ENCODE results near the gene NPAT. TPM values are rescaled to one million over a fixed set of nuclear protein-coding genes. Genes with fewer than 3 reads are reported as not detected.
A peak's percentile ranks its signal among the peaks of the same experiment; 100 is the strongest.

NPAT gene
- total and polyA plus RNA-seq, 9 of the 15 experiments (the other 6 are each of a cell fraction or from before 2014, with no cell fraction given) = 8.8 to 30.0 (median 22.1) TPM

DNA sequence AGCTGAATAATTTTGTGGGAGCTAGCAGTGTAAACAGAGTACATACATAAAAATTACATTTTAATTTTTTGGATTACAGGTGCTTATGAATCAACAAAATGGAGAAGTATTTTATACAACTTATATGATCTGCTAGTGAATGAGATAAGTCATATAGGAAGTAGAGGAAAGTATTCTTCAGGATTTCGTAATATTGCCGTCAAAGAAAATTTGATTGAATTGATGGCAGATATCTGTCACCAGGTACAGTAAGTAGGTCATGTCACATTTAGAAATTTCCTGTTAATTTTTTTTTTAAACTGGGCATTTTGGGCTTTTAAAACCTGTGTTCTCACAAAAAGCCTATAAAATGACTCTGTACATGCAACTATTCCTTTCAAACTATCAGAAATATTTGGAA, 24.4 kb upstream of the NPAT start (continued):
- TF ChIP-seq, protein P1, sequence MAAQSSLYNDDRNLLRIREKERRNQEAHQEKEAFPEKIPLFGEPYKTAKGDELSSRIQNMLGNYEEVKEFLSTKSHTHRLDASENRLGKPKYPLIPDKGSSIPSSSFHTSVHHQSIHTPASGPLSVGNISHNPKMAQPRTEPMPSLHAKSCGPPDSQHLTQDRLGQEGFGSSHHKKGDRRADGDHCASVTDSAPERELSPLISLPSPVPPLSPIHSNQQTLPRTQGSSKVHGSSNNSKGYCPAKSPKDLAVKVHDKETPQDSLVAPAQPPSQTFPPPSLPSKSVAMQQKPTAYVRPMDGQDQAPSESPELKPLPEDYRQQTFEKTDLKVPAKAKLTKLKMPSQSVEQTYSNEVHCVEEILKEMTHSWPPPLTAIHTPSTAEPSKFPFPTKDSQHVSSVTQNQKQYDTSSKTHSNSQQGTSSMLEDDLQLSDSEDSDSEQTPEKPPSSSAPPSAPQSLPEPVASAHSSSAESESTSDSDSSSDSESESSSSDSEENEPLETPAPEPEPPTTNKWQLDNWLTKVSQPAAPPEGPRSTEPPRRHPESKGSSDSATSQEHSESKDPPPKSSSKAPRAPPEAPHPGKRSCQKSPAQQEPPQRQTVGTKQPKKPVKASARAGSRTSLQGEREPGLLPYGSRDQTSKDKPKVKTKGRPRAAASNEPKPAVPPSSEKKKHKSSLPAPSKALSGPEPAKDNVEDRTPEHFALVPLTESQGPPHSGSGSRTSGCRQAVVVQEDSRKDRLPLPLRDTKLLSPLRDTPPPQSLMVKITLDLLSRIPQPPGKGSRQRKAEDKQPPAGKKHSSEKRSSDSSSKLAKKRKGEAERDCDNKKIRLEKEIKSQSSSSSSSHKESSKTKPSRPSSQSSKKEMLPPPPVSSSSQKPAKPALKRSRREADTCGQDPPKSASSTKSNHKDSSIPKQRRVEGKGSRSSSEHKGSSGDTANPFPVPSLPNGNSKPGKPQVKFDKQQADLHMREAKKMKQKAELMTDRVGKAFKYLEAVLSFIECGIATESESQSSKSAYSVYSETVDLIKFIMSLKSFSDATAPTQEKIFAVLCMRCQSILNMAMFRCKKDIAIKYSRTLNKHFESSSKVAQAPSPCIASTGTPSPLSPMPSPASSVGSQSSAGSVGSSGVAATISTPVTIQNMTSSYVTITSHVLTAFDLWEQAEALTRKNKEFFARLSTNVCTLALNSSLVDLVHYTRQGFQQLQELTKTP (IDR thresholded peaks at IDR 0.05; ENCODE audit: low read depth in 1 of 2, partially characterized antibody in 2 of 2) = no peak
- TF ChIP-seq TAF7 (tag; IDR thresholded peaks at IDR 0.05) = no peak
- no peak for TF ChIP-seq GATA2 (CRISPR knock-in tag; IDR thresholded peaks at IDR 0.05)
- TF ChIP-seq, protein P2, sequence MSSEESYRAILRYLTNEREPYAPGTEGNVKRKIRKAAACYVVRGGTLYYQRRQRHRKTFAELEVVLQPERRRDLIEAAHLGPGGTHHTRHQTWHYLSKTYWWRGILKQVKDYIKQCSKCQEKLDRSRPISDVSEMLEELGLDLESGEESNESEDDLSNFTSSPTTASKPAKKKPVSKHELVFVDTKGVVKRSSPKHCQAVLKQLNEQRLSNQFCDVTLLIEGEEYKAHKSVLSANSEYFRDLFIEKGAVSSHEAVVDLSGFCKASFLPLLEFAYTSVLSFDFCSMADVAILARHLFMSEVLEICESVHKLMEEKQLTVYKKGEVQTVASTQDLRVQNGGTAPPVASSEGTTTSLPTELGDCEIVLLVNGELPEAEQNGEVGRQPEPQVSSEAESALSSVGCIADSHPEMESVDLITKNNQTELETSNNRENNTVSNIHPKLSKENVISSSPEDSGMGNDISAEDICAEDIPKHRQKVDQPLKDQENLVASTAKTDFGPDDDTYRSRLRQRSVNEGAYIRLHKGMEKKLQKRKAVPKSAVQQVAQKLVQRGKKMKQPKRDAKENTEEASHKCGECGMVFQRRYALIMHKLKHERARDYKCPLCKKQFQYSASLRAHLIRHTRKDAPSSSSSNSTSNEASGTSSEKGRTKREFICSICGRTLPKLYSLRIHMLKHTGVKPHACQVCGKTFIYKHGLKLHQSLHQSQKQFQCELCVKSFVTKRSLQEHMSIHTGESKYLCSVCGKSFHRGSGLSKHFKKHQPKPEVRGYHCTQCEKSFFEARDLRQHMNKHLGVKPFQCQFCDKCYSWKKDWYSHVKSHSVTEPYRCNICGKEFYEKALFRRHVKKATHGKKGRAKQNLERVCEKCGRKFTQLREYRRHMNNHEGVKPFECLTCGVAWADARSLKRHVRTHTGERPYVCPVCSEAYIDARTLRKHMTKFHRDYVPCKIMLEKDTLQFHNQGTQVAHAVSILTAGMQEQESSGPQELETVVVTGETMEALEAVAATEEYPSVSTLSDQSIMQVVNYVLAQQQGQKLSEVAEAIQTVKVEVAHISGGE (CRISPR knock-in tag; IDR thresholded peaks at IDR 0.05) = no peak
- no peak for TF ChIP-seq BRCA1 (IDR thresholded peaks at IDR 0.05)
- no peak for TF ChIP-seq BRCA1 (CRISPR knock-in tag; IDR thresholded peaks at IDR 0.05)
- no peak for TF ChIP-seq FOXJ2 (tag; IDR thresholded peaks at IDR 0.05)
- TF ChIP-seq MYC (IDR thresholded peaks at IDR 0.05; ENCODE audit: low read depth, low read length) = no peak
- TF ChIP-seq MYC (CRISPR knock-in tag; IDR thresholded peaks at IDR 0.05; ENCODE audit: borderline replicate concordance, low read depth) = no peak
- no peak for TF ChIP-seq BDP1 (IDR thresholded peaks at IDR 0.05; ENCODE audit: insufficient read depth, insufficient read length)
- no peak for TF ChIP-seq ZNF174 (CRISPR knock-in tag; IDR thresholded peaks at IDR 0.05)
- TF ChIP-seq PHB (CRISPR knock-in tag; IDR thresholded peaks at IDR 0.05) = no peak
- no peak for TF ChIP-seq CEBPG (CRISPR knock-in tag; IDR thresholded peaks at IDR 0.05)
- peak in 1 of 2 experiments; percentile 48; a peak in 1 of 4 replicates for TF ChIP-seq CEBPG (tag; conservative IDR thresholded peaks at IDR 0.05 in 1 of 2, IDR thresholded peaks at IDR 0.05 in 1 of 2)

Measured in K562 (cell line).